Activated CD4-positive, alpha-beta T cell treated with anti-CD3 and anti-CD28 coated beads, Interleukin-2, amount 50 U/mL, for 4 hours (primary cell): ENCODE measurements around the gene SLITRK1.

ENCODE experiments used
- DNase-seq, 2 experiments: peaks; one replicate each; pipeline ENCODE4 v3.0.0-alpha.2; 2020

The SLITRK1 gene, protein sequence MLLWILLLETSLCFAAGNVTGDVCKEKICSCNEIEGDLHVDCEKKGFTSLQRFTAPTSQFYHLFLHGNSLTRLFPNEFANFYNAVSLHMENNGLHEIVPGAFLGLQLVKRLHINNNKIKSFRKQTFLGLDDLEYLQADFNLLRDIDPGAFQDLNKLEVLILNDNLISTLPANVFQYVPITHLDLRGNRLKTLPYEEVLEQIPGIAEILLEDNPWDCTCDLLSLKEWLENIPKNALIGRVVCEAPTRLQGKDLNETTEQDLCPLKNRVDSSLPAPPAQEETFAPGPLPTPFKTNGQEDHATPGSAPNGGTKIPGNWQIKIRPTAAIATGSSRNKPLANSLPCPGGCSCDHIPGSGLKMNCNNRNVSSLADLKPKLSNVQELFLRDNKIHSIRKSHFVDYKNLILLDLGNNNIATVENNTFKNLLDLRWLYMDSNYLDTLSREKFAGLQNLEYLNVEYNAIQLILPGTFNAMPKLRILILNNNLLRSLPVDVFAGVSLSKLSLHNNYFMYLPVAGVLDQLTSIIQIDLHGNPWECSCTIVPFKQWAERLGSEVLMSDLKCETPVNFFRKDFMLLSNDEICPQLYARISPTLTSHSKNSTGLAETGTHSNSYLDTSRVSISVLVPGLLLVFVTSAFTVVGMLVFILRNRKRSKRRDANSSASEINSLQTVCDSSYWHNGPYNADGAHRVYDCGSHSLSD

GRCh38 chr13:83881917-83882605 lies at the start of gene SLITRK1:
Gene SLITRK1, minus strand, starts transcription at chr13:83882474. Its CDS starts 967 bp downstream, at chr13:83881507.
- no peak for DNase-seq

DNA sequence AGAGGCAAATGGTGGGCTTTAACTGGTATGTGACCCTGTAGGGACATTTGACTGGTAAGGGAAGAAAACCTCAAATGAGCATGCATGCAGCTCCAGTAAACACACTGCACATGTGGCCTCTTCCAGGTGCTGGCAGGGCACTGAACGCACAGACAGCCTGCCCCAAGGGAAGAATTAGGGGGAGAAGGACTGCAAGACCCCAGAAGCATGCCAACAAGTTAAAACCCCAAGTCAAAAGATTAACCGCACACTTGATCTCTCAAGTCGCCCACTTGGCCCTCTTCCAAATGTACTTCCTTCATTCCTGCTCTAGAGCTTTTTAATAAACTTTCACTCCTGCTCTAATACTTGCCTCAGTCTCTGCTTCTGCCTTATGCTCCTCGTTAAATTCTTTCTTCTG lies 46.9 kb upstream of the SLITRK1 start:
- DNase-seq = no peak

GRCh38 chr13:83919775-83920174 lies 37.5 kb upstream of the SLITRK1 start:
- DNase-seq = no peak

DNA sequence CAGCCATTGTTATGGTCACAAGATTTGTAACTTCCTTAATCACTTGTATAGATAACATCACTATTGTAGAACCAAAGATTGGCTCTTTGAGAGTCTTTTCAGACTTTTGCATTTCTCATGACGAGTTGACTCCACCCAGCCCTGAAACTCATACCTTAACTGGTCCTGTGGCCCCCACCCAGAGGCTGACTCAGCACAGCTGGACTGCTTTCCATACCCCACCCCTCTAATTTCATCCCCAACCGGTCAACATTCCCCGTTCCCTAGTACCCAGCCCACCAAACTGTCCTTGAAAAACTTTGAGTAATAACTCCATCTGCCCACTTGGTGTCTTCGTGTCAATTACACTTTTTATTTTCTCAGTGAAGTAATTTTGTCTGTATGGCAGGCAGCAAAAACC lies 32.1 kb upstream of the SLITRK1 start:
- no peak for DNase-seq

- DNase-seq = no peak
Observed at GRCh38 chr13:83907196-83907989, 25.1 kb upstream of the SLITRK1 start.

GRCh38 chr13:83906240-83906820 lies 24.1 kb upstream of the SLITRK1 start:
- no peak for DNase-seq

GRCh38 chr13:83905641-83906040 lies 23.4 kb upstream of the SLITRK1 start:
- no peak for DNase-seq

- no peak for DNase-seq
Observed at GRCh38 chr13:83895994-83896580, 13.8 kb upstream of the SLITRK1 start.

DNA sequence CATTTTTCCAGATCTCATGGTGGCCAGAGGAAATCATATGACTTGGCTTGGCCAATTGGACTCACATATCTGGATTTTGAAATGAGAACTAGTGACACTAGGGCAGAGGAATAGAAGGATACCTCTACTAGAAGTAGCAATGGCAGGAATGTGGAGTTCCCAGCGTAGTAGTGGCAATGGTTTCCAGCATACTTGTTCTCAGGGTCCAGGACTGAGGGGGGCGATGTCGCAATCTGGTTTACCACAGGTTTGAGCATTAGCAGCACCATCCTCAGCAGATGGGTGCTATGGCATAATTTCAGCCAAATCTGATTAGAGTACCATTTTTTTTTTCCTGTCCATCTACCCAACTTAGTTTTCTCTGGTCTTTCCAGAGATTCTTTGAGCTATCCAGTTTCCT lies 8.1 kb upstream of the SLITRK1 start:
- no peak for DNase-seq

DNA sequence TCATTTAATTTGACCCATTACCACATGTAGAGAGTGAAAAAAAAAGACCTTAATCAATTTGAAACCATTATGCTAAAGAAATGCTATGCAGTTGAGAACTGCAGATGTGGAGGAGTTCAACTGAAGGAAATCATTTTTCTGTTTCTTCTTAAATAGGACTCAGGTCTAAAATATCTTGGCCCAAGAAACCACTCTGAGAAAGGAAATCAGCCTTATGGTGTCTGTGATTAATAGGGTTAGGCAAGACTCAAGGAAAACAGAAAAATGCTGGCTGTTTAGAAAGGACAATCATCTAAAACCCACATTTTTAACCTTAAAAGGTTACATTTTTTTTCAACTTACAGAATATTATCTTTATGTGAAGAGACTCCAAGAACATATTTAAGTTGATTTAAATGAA lies 1.9 kb upstream of the SLITRK1 start:
- no peak for DNase-seq

DNA sequence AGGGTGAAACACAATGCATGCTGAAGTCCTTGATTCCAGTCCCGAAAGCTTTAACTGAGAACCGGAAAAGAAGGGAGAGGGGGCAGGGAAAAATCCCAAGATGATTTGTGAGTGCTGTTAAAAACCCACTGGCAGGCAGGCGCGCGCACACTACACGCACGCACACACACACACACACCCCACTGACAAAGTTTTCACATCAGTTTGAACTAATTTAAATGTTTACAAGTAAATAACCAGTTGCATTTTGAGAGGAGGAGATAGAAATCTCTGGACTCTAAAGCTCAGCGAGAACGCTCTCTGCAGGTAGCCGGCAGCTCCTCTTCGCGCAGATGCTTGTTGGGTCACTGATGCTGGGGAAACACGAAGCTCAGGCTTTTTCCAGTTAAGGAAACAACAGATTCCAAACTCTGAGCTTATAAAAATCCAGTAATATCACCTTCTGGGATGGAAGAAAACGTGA lies 818 bp upstream of the SLITRK1 start:
- no peak for DNase-seq

- DNase-seq = no peak
Observed at GRCh38 chr13:83882606-83882959, 309 bp upstream of the SLITRK1 start.

- no peak for DNase-seq
Observed at GRCh38 chr13:83881140-83881684, 1.1 kb downstream of the SLITRK1 start.

DNA sequence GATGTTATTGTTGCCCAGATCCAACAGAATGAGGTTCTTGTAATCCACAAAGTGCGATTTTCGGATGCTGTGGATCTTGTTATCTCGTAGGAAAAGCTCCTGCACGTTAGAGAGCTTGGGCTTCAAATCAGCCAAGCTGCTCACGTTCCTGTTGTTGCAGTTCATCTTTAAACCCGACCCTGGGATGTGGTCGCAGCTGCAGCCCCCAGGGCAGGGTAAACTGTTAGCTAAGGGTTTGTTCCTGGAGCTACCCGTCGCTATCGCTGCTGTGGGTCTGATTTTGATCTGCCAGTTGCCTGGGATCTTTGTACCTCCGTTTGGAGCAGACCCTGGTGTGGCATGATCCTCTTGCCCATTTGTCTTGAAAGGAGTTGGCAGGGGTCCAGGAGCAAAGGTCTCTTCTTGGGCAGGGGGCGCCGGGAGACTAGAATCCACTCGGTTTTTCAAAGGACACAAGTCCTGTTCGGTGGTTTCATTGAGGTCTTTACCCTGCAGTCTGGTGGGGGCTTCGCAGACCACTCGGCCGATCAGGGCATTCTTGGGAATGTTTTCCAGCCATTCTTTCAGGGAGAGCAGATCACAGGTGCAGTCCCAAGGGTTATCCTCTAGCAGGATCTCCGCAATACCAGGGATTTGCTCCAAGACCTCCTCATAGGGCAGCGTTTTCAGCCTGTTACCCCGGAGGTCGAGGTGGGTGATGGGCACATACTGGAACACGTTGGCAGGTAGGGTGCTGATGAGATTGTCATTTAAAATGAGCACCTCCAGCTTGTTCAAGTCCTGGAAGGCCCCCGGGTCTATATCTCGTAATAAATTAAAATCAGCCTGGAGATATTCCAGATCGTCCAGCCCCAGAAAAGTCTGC lies 1.8 kb downstream of the SLITRK1 start:
- no peak for DNase-seq

- no peak for DNase-seq
Observed at GRCh38 chr13:83879431-83880171, 2.7 kb downstream of the SLITRK1 start.

DNA sequence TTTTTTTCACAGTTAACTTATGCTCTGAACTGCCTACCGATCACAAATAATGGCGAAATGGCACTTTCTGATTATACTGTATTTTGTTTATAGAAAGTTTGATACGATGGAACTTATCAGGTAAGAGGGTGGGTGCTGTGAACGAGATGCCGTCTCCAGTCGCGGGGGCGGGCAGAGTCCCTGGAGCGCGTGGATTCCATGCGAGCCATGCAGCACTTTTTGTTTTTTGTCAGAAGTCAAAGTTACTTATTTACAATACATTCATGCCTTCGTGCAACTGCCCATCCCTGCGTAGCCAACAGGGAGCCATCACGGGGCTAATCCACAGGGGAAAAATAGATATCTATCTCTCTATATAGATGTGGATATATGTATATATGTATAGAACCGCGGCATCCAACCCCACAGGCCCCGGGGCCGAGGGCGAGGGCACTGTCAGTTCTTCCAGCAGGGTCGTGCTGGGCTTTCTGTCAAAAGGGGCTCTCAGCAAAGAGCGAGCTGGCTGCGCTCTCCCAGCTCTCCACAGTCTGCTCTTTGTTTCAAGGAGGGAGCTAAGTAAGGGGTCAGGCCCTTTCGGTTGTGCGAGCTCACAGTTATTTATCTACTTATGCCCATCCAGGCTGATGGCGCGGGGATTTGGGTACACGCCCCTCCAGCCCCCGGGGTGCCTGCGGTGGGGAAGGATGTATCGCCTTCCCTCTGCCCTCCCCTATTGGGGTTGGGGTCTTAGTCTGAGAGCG lies 3.4 kb downstream of the SLITRK1 start:
- no peak for DNase-seq

GRCh38 chr13:83877651-83878355 lies 4.5 kb downstream of the SLITRK1 start:
- no peak for DNase-seq

DNA sequence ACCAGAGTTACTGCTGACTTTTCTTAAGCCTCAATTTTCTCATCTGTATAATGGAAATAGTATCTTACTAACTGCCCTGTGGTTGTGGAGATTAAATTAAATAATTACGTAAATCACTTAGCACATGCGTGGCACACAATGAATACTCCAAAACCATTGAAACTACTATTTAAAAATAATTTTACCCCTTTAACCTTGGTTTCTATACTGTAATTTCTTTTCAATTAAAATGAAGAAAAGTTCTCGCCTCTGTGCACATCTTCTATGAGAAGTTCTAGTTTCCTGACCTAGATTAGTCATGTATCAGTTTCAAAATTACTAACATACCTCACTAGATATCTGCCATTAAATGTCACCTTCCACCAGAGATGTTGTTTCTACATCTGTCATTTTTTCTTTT lies 5.7 kb downstream of the SLITRK1 start:
- no peak for DNase-seq

GRCh38 chr13:83867708-83868107 lies 14.6 kb downstream of the SLITRK1 start:
- DNase-seq = no peak
